Activated naive CD8-positive, alpha-beta T cell treated with anti-CD3 and anti-CD28 coated beads, Interleukin-2, amount 50 U/mL, for 16 hours (primary cell): ENCODE results near the gene EFHC1.
"Not testable (repeated sequence)": the region's sequence is repeated elsewhere in the genome, so short reads cannot be mapped to it uniquely, and the experiment has no call there.

Experiments
- DNase-seq: peaks from one replicate; pipeline ENCODE4 v3.0.0-alpha.2; 2020; ENCODE audit warnings: low read depth, low spot score

EFHC1 gene

DNA sequence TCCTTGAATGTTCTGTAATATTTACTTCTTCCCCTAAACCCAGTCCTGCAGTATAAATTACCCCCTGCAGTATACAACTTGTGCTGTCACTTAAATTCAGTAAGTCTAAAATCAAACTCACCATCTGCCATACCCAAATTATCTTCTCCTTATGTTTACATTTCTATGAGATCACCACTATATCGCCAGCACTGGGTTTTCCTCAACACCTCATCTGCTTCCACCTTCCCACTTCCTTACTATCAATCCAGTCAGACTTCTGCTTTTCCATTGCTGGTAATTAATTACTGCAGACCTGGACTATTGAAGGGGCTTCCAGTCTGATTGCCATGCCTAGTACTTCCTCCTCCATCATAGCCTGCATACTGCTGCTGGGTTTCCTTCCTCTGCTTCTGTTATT is 15.2 kb downstream of the EFHC1 start:
- DNase-seq = no peak

DNA sequence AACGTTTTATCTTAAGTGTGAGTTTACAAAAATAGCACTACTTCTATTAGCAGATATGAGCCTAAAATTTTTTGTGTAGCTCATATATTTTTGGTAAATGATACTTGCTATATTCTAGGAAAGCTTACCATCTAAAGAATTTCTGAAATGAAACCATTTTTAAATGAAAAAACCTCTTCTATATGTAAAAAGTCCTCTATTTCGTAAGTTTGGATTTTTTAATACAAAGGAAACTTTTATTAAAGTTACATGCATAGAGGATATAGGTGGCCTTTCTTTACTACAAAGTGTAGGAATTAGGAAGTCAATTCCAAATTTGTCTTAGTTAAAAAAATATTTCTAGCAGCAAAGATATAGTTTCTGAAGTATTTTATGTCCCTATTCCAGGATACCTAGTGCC is 18.8 kb downstream of the EFHC1 start:
- DNase-seq = no peak

GRCh38 chr6:52454556-52454955 is 34.4 kb downstream of the EFHC1 start:
- no peak for DNase-seq

- DNase-seq = no peak
Observed at GRCh38 chr6:52457096-52457495, 37.0 kb downstream of the EFHC1 start.

DNA sequence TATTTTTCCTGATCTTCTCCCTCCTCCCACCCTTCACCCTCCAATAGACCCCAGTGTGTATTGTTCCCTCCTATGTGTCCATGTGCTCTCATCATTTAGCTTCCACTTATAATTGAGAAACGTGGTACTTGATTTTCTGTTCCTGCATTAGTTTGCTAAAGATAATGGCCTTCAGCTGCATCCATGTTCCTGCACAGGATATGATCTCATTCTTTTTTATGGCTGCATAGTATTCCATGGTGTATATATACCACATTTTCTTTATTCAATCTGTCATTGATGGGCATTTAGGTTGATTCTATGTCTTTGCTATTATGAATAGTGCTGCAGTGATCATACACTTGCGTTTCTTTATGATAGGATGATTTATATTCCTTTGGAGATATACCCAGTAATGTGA is 41.1 kb downstream of the EFHC1 start:
- DNase-seq = not testable (repeated sequence)

GRCh38 chr6:52474173-52474572 is 54.0 kb downstream of the EFHC1 start:
- no peak for DNase-seq

DNA sequence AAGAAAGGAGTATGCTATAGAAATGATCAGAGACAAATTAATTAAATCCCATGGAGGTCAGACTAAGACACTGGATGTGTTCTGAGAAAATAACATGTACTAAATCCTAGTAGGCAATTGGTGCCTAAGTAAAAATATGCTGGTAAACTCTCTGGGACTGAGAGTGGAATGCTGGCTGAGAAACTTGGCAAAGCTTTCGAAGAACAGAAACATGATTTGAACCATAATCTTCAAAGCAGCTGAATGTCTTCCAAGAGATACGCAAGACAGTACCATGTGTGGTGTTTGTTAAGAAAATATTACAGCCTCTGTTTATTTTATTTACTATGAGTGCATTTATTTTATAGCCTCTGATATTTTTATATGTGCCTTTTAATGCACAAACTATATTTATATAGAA is 55.2 kb downstream of the EFHC1 start:
- DNase-seq = no peak

- DNase-seq = no peak
Observed at GRCh38 chr6:52482903-52483670, 62.9 kb downstream of the EFHC1 start.

DNA sequence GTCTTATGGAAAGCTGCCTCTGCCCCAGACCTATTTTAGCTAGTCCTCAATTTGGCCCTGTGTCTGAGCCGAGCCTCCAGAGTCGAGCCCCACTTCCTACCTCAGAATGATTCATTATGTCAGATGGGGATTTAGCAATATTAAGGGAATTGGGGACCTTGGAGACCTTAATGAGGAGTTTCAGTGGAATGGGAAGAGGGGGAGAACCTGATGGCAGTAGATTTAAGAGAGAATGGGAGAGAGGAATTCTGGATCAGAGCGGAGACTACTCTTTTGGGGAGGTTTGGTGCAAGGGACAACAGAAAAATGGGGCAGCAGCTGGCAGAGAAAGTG is 63.5 kb downstream of the EFHC1 start:
- DNase-seq = no peak

- DNase-seq = no peak
Observed at GRCh38 chr6:52489881-52490280, 69.7 kb downstream of the EFHC1 start.

DNA sequence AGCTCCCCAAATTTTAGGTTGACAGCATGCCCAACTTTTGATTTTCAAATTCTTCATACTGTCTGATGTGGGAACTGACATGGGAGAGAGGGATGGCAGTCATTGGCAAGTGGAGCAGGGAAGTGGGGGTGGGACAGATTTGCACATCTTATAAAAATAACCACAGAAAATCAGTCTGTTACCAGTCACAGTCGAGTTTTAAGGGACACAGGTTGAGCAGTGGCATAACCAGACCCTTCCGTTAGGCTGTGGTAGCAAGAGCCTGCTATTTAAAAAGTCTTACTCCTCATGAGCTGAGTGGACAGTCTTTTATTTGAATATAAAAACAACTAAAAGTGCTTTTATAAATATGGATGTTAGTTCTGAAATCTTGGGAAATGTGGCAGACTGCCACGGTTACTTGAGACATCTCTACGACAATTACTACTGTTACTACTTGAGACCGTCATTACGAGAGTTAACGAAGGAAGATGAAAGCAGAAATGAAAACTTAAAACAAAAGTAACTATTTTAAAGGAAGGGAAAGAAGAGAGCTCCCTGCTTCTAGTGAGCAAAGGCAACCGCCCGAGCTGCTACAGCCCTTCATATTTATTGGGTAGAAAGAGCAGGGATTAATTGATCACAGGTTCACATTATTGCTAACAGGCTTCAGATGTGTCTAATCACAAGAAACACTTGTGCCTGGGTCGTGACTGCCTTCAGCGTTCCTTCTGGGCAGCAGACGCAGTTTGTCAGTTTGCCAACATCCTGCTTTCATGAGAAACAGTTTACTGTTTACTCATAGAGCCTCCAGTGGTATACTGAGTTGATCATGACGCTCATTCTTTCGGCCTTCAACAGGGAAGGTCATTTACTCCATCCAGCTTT is 71.3 kb downstream of the EFHC1 start:
- no peak for DNase-seq

GRCh38 chr6:52493669-52494068 is 73.5 kb downstream of the EFHC1 start:
- no peak for DNase-seq

- no peak for DNase-seq
Observed at GRCh38 chr6:52494298-52495072, 74.3 kb downstream of the EFHC1 start.

DNA sequence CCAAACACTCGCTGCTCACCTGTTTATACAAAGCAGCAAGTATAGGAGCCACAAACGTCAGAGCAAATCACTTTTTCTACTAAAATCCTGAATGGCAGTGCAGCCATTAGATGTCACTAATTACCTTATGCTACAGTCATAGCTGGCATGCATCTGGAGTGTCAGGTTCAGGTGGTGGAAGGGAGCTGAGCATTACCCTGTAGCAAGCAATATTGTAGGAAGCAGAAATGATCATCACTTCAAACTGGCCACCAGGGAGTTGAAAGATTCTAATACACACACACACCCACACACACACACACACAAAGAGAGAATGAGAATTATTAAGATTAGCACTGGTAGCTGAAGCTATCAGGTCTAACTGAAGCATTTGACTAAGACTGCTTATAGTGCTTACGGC is 75.8 kb downstream of the EFHC1 start:
- DNase-seq = no peak

GRCh38 chr6:52496631-52497030 is 76.5 kb downstream of the EFHC1 start:
- DNase-seq = no peak

- DNase-seq = no peak
Observed at GRCh38 chr6:52497652-52498408, 77.7 kb downstream of the EFHC1 start.

DNA sequence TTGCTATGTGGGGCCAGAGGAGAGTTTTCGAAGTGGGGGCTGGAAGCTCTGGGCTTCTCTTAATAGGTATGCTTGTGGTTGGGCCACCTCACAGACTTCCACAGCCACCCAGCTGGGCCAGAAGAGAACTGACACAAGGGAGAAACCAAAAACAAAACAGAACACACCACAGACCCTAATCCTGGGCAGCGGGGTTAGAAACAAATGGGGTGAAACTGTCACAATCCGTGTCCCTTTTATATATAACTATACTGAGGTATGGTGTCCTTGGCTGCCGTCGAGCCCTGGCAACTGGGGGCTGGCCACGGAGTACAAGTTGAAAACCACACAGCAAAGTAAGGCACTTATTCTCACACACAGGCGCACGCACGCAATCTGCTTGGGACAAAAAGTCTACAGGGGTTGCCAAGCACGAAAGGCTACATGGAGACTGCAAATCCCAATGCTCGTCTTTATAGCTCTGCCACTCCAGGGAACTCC is 78.4 kb downstream of the EFHC1 start:
- DNase-seq = no peak

DNA sequence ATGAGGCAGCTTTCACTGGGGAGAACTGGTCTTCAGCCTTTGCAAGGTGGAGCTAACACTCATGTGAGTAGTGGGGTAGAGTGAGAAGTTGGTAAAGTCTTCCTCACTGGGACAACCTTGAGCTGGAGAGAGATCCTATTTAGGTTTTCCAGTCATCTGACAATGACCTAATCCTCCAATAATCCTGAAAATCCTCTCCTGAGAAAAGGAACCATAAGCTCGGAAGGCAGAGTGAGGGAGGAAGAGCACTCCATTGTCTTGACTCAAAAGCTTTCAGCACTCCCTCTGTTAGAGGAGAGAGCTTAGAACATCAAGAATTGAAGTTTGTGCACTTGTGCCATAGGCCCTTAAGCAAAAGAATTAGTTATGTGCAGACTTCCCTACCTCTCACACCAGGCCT is 78.9 kb downstream of the EFHC1 start:
- DNase-seq = no peak

DNA sequence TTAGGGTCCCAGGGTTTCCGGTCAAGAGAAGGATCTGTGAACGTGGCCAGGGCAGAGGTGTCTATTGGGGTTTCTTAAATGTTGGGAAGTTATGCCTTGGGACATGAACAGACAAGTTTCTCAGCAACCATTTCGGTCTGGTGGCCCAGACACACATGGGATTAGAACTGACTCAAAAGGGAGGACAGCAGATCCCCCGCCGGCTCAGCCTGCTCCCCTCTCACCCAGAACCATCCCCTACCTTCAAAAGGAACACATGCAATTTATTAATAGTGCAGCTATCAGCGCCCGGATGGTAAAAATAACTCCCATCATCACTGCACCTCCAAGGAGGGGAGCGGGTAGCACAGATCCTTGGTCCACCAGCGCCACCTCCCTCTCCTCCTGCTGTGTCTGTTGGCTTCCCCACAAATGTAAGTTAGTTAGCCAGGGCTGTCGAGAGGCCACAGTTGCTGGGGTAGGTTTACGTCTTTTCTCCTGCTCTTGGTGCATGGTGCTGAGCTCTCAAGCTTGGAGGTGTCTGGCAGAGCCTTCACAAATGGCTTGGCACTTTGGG is 79.6 kb downstream of the EFHC1 start:
- DNase-seq = no peak

DNA sequence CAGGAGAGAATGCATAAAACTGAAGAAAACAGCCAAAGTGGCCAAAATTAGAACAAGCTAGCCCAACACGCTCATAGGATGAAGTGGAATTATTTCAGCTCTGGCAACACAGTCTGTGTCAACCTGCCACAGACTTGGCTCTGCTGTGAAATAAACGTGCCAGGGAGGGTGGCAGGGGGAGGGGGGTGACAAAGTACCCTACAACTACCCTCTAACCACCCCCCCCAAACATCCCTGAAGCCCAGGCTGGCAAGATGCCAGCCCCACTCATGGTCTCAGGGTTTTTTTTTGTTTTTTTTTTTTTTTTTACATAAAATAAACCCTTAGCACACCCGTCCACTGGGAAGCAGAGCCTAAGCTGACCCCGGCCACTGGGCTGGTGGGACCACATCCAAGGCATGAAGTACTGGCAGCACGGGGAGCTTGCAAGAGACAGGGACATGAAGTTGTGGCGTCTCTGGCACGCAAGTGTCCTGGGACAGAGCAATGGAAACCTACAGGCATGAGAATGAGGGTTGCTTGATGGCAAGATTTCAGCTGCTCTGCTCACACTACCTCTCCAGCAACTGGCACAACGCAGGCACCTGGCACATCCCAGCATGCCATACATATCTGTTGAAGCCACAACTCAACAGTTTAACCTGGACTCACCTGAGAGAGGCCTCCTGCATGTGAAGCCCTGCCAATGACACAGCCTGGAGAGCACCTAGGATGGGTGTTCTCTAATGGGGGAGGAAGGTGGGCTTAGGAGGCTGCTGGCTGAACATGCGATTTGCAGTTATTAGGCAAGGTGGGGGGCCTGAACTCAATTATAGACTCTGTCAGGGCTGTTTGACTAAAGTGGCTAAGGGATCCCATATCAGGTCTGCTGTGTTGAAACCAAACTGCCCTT is 80.3 kb downstream of the EFHC1 start:
- DNase-seq = no peak
